Measurements from ENCODE around the gene PRR29.

Gene PRR29

DNA sequence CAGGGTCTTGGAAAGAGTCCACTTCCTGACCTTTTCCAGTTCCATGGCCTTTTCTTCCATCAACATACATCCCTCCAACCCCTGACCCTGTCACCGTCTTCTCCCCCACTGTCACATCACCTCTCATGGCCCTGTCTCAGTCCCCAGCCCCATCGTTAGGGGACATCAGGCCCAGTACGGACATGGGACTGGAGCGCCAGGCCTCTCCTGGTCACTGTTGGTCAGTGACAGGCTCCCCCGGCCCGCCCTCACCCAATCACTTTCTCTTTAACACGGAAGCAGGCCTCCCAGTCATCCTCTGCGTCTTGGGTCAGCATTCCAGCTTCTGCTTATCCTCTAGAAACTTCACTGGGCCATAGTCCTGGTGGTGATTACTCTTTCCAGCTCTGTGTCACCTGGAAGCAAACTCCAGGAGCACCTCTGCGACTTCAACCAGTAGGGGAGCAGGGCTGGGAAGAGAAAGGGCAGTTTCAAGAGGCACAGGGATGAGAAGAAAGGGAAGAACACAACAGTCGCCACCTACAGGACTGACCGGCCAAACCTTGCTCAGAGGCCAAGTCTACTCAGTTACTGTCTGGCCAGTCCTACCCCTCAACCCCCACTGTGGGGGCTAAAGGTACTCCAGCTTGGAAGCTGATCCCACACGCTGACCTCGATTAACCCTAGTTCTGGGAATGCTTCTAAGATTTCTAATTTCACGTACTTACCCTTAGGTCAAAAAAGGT, 38.2 kb downstream of the PRR29 start:
- Histone ChIP-seq H3K36me3 (replicated peaks; ENCODE audit: low read depth, low read length) (peaks cover 28% of the 10 kb centered on the region), H3K9me3 (ENCODE audit: insufficient read depth, low read length) (no peaks in the 10 kb centered on the region), H3K4me2 (ENCODE audit: low read length) (no peak overlapping the region), H4K20me1 (ENCODE audit: insufficient read depth, low read length) (no peaks in the 10 kb centered on the region), H2AFZ (ENCODE audit: low read depth, low read length) (no peak overlapping the region), H3K4me3 (ENCODE audit: low read length) (no peak overlapping the region), H3K27ac (ENCODE audit: low read length) (no peak overlapping the region), H3K79me2 (ENCODE audit: low read length) (no peaks in the 10 kb centered on the region), H3K4me1 (ENCODE audit: low read length) (no peaks in the 10 kb centered on the region), H3K27me3 (ENCODE audit: low read depth, low read length) (no peaks in the 10 kb centered on the region), H3K9ac (ENCODE audit: low read length) (no peak overlapping the region)
- no peak for TF ChIP-seq EZH2phosphoT487 (IDR thresholded peaks at IDR 0.05; ENCODE audit: low read depth)
- TF ChIP-seq, protein P1, sequence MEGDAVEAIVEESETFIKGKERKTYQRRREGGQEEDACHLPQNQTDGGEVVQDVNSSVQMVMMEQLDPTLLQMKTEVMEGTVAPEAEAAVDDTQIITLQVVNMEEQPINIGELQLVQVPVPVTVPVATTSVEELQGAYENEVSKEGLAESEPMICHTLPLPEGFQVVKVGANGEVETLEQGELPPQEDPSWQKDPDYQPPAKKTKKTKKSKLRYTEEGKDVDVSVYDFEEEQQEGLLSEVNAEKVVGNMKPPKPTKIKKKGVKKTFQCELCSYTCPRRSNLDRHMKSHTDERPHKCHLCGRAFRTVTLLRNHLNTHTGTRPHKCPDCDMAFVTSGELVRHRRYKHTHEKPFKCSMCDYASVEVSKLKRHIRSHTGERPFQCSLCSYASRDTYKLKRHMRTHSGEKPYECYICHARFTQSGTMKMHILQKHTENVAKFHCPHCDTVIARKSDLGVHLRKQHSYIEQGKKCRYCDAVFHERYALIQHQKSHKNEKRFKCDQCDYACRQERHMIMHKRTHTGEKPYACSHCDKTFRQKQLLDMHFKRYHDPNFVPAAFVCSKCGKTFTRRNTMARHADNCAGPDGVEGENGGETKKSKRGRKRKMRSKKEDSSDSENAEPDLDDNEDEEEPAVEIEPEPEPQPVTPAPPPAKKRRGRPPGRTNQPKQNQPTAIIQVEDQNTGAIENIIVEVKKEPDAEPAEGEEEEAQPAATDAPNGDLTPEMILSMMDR (IDR thresholded peaks at IDR 0.05; ENCODE audit: low read depth, low read length): no peak

DNA sequence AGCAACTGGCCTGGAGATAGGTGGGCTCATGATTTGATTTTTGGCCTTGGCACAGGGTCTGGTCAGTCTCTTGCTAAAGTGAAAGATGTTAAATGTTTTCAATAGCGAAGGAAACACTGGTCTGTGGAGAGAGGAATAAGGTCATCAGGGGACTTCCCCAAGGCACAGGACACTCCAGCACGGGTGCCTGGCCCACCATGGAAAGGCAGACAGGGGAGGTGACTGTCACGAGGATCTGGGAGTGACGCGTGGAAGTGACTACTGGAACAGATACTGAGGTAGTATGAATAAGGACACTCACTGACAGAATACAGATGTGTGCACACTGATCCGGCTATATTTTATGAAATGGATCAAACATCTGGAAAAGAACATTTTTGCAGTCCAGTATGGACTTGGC, 39.0 kb downstream of the PRR29 start:
- TF ChIP-seq EZH2phosphoT487 (IDR thresholded peaks at IDR 0.05; ENCODE audit: low read depth): no peak
- TF ChIP-seq, protein P1 (IDR thresholded peaks at IDR 0.05; ENCODE audit: low read depth, low read length): no peak
- H3K27me3 ChIP-seq (ENCODE audit: low read depth, low read length): no peaks in the 10 kb centered on the region
- H3K36me3 ChIP-seq (replicated peaks; ENCODE audit: low read depth, low read length): peaks cover 36% of the 10 kb centered on the region

DNA sequence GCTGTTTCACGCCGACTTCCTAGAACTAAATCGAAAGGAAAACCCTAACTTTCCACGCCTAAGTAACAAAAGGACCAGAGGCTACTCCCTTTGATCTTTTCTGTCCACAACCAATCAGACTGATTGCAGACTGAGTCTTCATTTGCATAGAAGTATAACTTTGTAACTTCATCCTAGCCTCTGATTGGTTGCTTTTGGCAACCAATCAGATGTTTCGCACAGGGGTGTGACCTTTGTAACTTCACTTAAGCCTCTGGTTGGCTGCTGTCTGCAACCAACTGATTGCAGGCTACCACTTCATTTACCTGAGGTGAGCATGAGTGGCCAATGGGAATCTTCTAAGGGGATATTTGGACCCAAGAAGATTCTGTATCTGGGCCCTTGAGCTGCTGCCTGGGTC, 39.7 kb downstream of the PRR29 start:
- Histone ChIP-seq H2AFZ (ENCODE audit: low read depth, low read length) (no peak overlapping the region), H3K4me1 (ENCODE audit: low read length) (no peaks in the 10 kb centered on the region), H4K20me1 (ENCODE audit: insufficient read depth, low read length) (no peaks in the 10 kb centered on the region), H3K9ac (ENCODE audit: low read length) (no peak overlapping the region), H3K27me3 (ENCODE audit: low read depth, low read length) (no peaks in the 10 kb centered on the region), H3K79me2 (ENCODE audit: low read length) (no peaks in the 10 kb centered on the region), H3K36me3 (replicated peaks; ENCODE audit: low read depth, low read length) (peaks cover 41% of the 10 kb centered on the region), H3K4me2 (ENCODE audit: low read length) (no peak overlapping the region), H3K4me3 (ENCODE audit: low read length) (no peak overlapping the region), H3K9me3 (ENCODE audit: insufficient read depth, low read length) (no peaks in the 10 kb centered on the region), H3K27ac (ENCODE audit: low read length) (no peak overlapping the region)
- TF ChIP-seq, protein P1 (IDR thresholded peaks at IDR 0.05; ENCODE audit: low read depth, low read length): no peak
- no peak for TF ChIP-seq EZH2phosphoT487 (IDR thresholded peaks at IDR 0.05; ENCODE audit: low read depth)

More for the DNA sequence above, 39.0 kb downstream of the PRR29 start:
- no peak overlapping the region for H3K9ac ChIP-seq (ENCODE audit: low read length)
- no peak overlapping the region for H3K4me2 ChIP-seq (ENCODE audit: low read length)
- H2AFZ ChIP-seq (ENCODE audit: low read depth, low read length): no peak overlapping the region
- H3K4me1 ChIP-seq (ENCODE audit: low read length): no peaks in the 10 kb centered on the region
- H3K9me3 ChIP-seq (ENCODE audit: insufficient read depth, low read length): no peaks in the 10 kb centered on the region
- no peak overlapping the region for H3K27ac ChIP-seq (ENCODE audit: low read length)
- H3K79me2 ChIP-seq (ENCODE audit: low read length): no peaks in the 10 kb centered on the region
- no peaks in the 10 kb centered on the region for H4K20me1 ChIP-seq (ENCODE audit: insufficient read depth, low read length)
- no peak overlapping the region for H3K4me3 ChIP-seq (ENCODE audit: low read length)

DNA sequence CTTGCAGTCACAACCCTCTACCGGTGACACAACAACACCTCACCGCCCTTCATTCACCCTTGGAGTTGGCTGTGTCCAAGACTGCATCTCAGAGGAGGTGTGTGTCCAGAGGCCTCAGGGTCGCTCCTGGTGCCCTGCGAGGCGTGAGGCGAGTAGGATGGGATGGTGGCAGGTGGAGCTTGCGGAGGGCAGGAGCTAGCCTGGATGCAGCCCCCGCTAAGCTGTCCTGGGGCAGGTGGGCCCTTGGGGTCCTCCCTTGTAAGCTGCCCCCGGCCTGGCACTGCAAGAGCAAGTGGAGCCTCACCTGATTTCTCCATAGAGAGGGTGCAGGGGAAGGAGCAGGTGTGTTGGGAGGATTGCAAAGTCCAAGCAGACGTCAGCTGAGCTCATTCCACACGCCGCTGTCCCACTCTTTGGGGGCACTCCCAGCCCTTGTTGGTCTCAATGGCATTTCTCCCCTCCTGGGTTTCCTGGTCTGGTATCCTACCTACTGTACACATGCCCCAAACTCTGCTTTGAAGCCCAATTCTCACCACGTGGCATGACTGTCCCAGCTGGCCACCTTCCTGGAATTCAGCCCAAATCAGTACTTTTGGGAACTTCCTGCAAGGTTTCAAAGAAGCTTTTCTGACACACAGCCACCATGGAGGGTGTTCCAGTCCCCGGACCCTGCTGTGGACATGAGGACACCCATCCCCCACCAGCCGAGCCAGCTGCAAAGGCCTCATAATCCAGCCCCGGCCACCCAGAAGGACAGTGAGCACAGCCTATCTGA, 40.4 kb downstream of the PRR29 start:
- Histone ChIP-seq H3K9ac (ENCODE audit: low read length) (no peak overlapping the region), H3K79me2 (ENCODE audit: low read length) (no peaks in the 10 kb centered on the region), H3K9me3 (ENCODE audit: insufficient read depth, low read length) (no peaks in the 10 kb centered on the region), H3K4me1 (ENCODE audit: low read length) (no peaks in the 10 kb centered on the region), H3K4me2 (ENCODE audit: low read length) (no peak overlapping the region), H3K4me3 (ENCODE audit: low read length) (no peak overlapping the region), H3K27ac (ENCODE audit: low read length) (no peak overlapping the region), H4K20me1 (ENCODE audit: insufficient read depth, low read length) (no peaks in the 10 kb centered on the region), H2AFZ (ENCODE audit: low read depth, low read length) (no peak overlapping the region), H3K27me3 (ENCODE audit: low read depth, low read length) (no peaks in the 10 kb centered on the region), H3K36me3 (replicated peaks; ENCODE audit: low read depth, low read length) (peaks cover 46% of the 10 kb centered on the region)
- no peak for TF ChIP-seq EZH2phosphoT487 (IDR thresholded peaks at IDR 0.05; ENCODE audit: low read depth)
- TF ChIP-seq, protein P1 (IDR thresholded peaks at IDR 0.05; ENCODE audit: low read depth, low read length): no peak
